DND-41 (cell line): ENCODE data around the gene MLANA.
A peak's percentile ranks its signal among the peaks of the same experiment; 100 is the strongest.

Experiments
- ATAC-seq: fragments of 200-7000 bp; cut with Tn5 transposase; 3 replicates; pipeline ENCODE4 v1.9.1; 2021; ENCODE audit warnings: low read depth; ENCODE audit not compliant: insufficient read depth
- DNase-seq: peaks from one replicate; pipeline ENCODE4 v3.0.0-alpha.2; 2020
- H2AFZ ChIP-seq: 2 replicates; pipeline ENCODE4 v1.6.0; 2012; ENCODE audit warnings: low read depth, low read length
- H3K27ac ChIP-seq: 2 replicates; pipeline ENCODE4 v1.5.1; 2012; ENCODE audit warnings: low read length, inconsistent platforms
- H3K27me3 ChIP-seq: fragments of 200-600 bp; sonication (generic); 2 replicates; pipeline ENCODE4 v1.6.0; 2012; ENCODE audit warnings: low read length, mild to moderate bottlenecking, inconsistent platforms; ENCODE audit not compliant: insufficient read depth, poor library complexity
- H3K36me3 ChIP-seq: 2 replicates; pipeline ENCODE4 v1.5.1; 2012; ENCODE audit warnings: low read length, inconsistent platforms; ENCODE audit not compliant: insufficient read depth
- H3K4me1 ChIP-seq: 2 replicates; pipeline ENCODE4 v1.5.1; 2012; ENCODE audit warnings: mild to moderate bottlenecking, low read length; ENCODE audit not compliant: insufficient read depth
- H3K4me2 ChIP-seq: 2 replicates; pipeline ENCODE4 v1.6.0; 2012; ENCODE audit warnings: mild to moderate bottlenecking, moderate library complexity, low read length, inconsistent platforms; ENCODE audit not compliant: insufficient read depth
- H3K4me3 ChIP-seq, 2 experiments: fragments of 200-600 bp in 1 of 2; shearing (Covaris generic) in 1 of 2; 2 replicates each; pipeline ENCODE4 v1.5.1; 2012 to 2016; ENCODE audit warnings: inconsistent platforms in 2 of 2, low read length in 2 of 2, mild to moderate bottlenecking in 2 of 2, low read depth in 1 of 2, moderate library complexity in 1 of 2
- H3K79me2 ChIP-seq: 2 replicates; pipeline ENCODE4 v1.6.0; 2012; ENCODE audit warnings: low read length, inconsistent platforms; ENCODE audit not compliant: insufficient read depth
- H3K9ac ChIP-seq: 2 replicates; pipeline ENCODE4 v1.6.0; 2012; ENCODE audit warnings: low read depth, mild to moderate bottlenecking, inconsistent platforms, low read length, moderate library complexity
- H3K9me3 ChIP-seq: 2 replicates; pipeline ENCODE4 v1.5.1; 2012; ENCODE audit warnings: low read length, moderate library complexity, mild to moderate bottlenecking, inconsistent platforms; ENCODE audit not compliant: insufficient read depth, severe bottlenecking
- H4K20me1 ChIP-seq: 2 replicates; pipeline ENCODE4 v1.6.0; 2012; ENCODE audit warnings: low read length; ENCODE audit not compliant: insufficient read depth
- CTCF ChIP-seq: IDR thresholded peaks from 2 replicates; pipeline ENCODE4 v1.5.1; 2012; ENCODE audit warnings: borderline replicate concordance, low read length, moderate library complexity, mild to moderate bottlenecking; ENCODE audit not compliant: poor library complexity, severe bottlenecking; ENCODE audit errors: extremely low read depth
- EZH2 ChIP-seq: IDR thresholded peaks from 3 replicates; pipeline ENCODE4 v1.6.1; 2012; ENCODE audit warnings: borderline replicate concordance, low read depth, mild to moderate bottlenecking, moderate library complexity, low read length, inconsistent platforms; ENCODE audit not compliant: severe bottlenecking

Gene MLANA

GRCh38 chr9:5851445-5851844, 39.2 kb upstream of the MLANA start:
- Histone ChIP-seq H3K27ac (no peak overlapping the region), H3K4me3 (no peak overlapping the region), H3K4me2 (no peak overlapping the region), H3K9me3 (no peaks in the 10 kb centered on the region), H2AFZ (no peak overlapping the region), H3K4me1 (peaks cover 5% of the 10 kb centered on the region; the same call in 1 of the 2 replicates), H3K27me3 (no peaks in the 10 kb centered on the region), H3K79me2 (no peaks in the 10 kb centered on the region), H3K9ac (no peak overlapping the region), H3K36me3 (no peaks in the 10 kb centered on the region), H4K20me1 (no peaks in the 10 kb centered on the region)
- ATAC-seq (peak; percentile 45; the same call in 2 of the 3 replicates), DNase-seq (no peak)
- TF ChIP-seq CTCF: no peak
- no peak for TF ChIP-seq EZH2

GRCh38 chr9:5852987-5853386, 37.7 kb upstream of the MLANA start:
- H3K36me3 ChIP-seq: no peaks in the 10 kb centered on the region
- ATAC-seq (no peak), DNase-seq (no peak)
- no peak overlapping the region for H3K4me3 ChIP-seq
- no peak overlapping the region for H3K27ac ChIP-seq
- no peaks in the 10 kb centered on the region for H3K9me3 ChIP-seq
- H3K27me3 ChIP-seq: no peaks in the 10 kb centered on the region
- no peak overlapping the region for H3K9ac ChIP-seq
- no peak overlapping the region for H3K4me2 ChIP-seq
- H3K79me2 ChIP-seq: no peaks in the 10 kb centered on the region
- no peak overlapping the region for H2AFZ ChIP-seq
- no peaks in the 10 kb centered on the region for H4K20me1 ChIP-seq
- H3K4me1 ChIP-seq: peaks cover 5% of the 10 kb centered on the region; the same call in 1 of the 2 replicates
- TF ChIP-seq CTCF (no peak), EZH2 (no peak)

DNA sequence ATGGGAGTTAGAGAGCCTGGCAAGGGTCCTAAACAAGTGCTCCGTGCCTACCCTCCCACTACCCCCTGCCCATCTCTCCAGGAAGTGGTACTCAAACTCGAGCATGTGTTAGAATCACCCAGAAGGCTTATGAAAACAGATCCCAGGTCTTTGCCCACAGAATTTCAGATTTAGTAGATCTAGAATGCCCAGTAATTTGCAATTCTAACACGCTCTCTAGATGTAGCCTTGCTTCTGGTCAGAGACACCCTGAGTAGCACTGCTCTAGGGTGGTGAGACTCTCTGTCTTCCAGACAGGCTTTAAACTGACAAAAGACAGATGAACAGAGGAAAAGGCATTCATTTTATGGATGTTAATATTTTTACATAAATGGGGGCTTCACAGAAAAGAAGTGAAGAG, 37.1 kb upstream of the MLANA start:
- no peak overlapping the region for H3K9ac ChIP-seq
- H3K9me3 ChIP-seq: no peaks in the 10 kb centered on the region
- H3K36me3 ChIP-seq: no peaks in the 10 kb centered on the region
- H3K4me2 ChIP-seq: no peak overlapping the region
- H3K27me3 ChIP-seq: no peaks in the 10 kb centered on the region
- H4K20me1 ChIP-seq: no peaks in the 10 kb centered on the region
- H3K4me1 ChIP-seq: peaks cover 5% of the 10 kb centered on the region; the same call in 1 of the 2 replicates
- H3K4me3 ChIP-seq: no peak overlapping the region
- no peak for DNase-seq
- ATAC-seq: no peak
- no peaks in the 10 kb centered on the region for H3K79me2 ChIP-seq
- no peak overlapping the region for H3K27ac ChIP-seq
- no peak overlapping the region for H2AFZ ChIP-seq
- TF ChIP-seq EZH2: no peak

DNA sequence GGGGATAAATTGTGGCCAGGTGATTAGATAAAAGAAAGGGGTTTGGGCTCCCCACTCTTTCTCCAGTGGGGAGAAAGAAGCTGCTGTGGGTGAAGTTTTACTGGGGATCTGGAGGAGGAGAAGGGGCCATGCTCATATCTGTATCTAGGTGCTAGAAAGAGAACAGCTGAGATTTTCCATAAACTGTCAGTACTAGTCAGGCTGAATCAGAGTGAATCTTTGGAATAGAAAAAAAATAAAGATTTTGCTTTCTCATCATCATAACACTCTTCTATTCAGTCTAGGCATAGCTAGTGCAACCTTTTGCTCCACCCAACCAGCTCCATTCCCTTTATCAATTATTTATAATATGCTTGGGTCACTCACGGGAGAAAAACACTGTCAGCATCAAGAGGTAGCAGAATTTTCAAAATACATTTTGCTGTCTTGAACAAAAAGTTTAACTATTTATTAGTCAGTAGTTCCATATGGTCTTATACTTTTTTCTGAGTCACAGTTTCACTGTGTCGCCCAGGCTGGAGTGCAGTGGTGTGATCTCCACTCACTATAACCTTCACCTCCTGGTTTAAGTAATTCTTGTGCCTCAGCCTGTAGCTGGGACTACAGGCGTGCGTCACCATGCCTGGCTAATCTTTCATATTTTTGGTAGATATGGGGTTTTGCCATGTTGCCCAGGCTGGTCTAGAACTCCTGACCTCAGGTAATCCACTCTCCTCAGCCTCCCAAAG, 36.5 kb upstream of the MLANA start:
- no peaks in the 10 kb centered on the region for H3K9me3 ChIP-seq
- H3K4me3 ChIP-seq: no peak overlapping the region
- H3K79me2 ChIP-seq: no peaks in the 10 kb centered on the region
- TF ChIP-seq CTCF (no peak), EZH2 (no peak)
- H3K4me2 ChIP-seq: no peak overlapping the region
- no peaks in the 10 kb centered on the region for H3K27me3 ChIP-seq
- H2AFZ ChIP-seq: no peak overlapping the region
- no peak overlapping the region for H3K27ac ChIP-seq
- no peaks in the 10 kb centered on the region for H4K20me1 ChIP-seq
- peaks cover 5% of the 10 kb centered on the region; the same call in 1 of the 2 replicates for H3K4me1 ChIP-seq
- DNase-seq (no peak), ATAC-seq (no peak)
- no peaks in the 10 kb centered on the region for H3K36me3 ChIP-seq
- no peak overlapping the region for H3K9ac ChIP-seq
